Keratinocyte (primary cell): ENCODE results near the gene GTF3C5. TPM values are rescaled to one million over a fixed set of nuclear protein-coding genes. Genes with fewer than 3 reads are reported as not detected.

Experiments
- DNase-seq: peaks from one replicate; pipeline ENCODE4 v3.0.0-alpha.2; 2011; ENCODE audit warnings: low read depth, missing footprints, low spot score
- FAIRE-seq: peaks from 2 replicates; lab custom pipeline; 2011; peaks lifted over from hg19 to GRCh38; lab: Jason Lieb, UNC
- H2AFZ ChIP-seq: 2 replicates; pipeline ENCODE4 v1.6.0; 2012; ENCODE audit warnings: low read length, control low read depth, inconsistent platforms; ENCODE audit not compliant: control insufficient read depth
- H3K27ac ChIP-seq: 2 replicates; pipeline ENCODE4 v1.5.1; 2011; ENCODE audit warnings: low read length; ENCODE audit not compliant: control insufficient read depth, insufficient read depth
- H3K27me3 ChIP-seq: 3 replicates; pipeline ENCODE4 v1.6.0; 2011; ENCODE audit warnings: low read length; ENCODE audit not compliant: control insufficient read depth, insufficient read depth; ENCODE audit errors: extremely low read depth
- H3K36me3 ChIP-seq, 2 experiments: 2 replicates in 1 of 2; 3 replicates in 1 of 2; pipeline ENCODE4 v1.5.1; 2011; ENCODE audit warnings: low read length in 2 of 2, mild to moderate bottlenecking in 1 of 2; ENCODE audit not compliant: control insufficient read depth in 2 of 2, insufficient read depth in 2 of 2; ENCODE audit errors: extremely low read depth in 1 of 2
- H3K4me1 ChIP-seq: 3 replicates; pipeline ENCODE4 v1.5.1; 2011; ENCODE audit warnings: low read length; ENCODE audit not compliant: control insufficient read depth, insufficient read depth; ENCODE audit errors: extremely low read depth
- H3K4me2 ChIP-seq: 3 replicates; pipeline ENCODE4 v1.6.0; 2011; ENCODE audit warnings: low read depth, low read length; ENCODE audit not compliant: control insufficient read depth, insufficient read depth; ENCODE audit errors: extremely low read depth
- H3K4me3 ChIP-seq, 3 experiments: fragments of 200-600 bp in 1 of 3; sonication (generic) in 1 of 3; 2 replicates in 2 of 3; 3 replicates in 1 of 3; pipeline ENCODE4 v1.5.1; 2011 to 2016; ENCODE audit warnings: low read length in 3 of 3, mild to moderate bottlenecking in 3 of 3, control low read depth in 2 of 3, inconsistent platforms in 1 of 3, low read depth in 1 of 3, mixed read lengths in 1 of 3, mixed run types in 1 of 3, moderate library complexity in 1 of 3; ENCODE audit not compliant: control insufficient read depth in 2 of 3, insufficient read depth in 2 of 3; ENCODE audit errors: extremely low read depth in 1 of 3
- H3K79me2 ChIP-seq: 2 replicates; pipeline ENCODE4 v1.6.0; 2012; ENCODE audit warnings: low read length; ENCODE audit not compliant: control insufficient read depth, insufficient read depth
- H3K9ac ChIP-seq: 3 replicates; pipeline ENCODE4 v1.6.0; 2011; ENCODE audit warnings: low read length; ENCODE audit not compliant: control insufficient read depth, insufficient read depth; ENCODE audit errors: extremely low read depth
- H3K9me1 ChIP-seq: 3 replicates; pipeline ENCODE4 v1.6.0; 2011; ENCODE audit warnings: low read length; ENCODE audit not compliant: control insufficient read depth, insufficient read depth; ENCODE audit errors: extremely low read depth
- H3K9me3 ChIP-seq: 2 replicates; pipeline ENCODE4 v1.5.1; 2012; ENCODE audit warnings: low read depth, low read length; ENCODE audit not compliant: control insufficient read depth
- H4K20me1 ChIP-seq: 3 replicates; pipeline ENCODE4 v1.6.0; 2011; ENCODE audit warnings: low read length; ENCODE audit not compliant: control insufficient read depth, insufficient read depth; ENCODE audit errors: extremely low read depth
- CTCF ChIP-seq, 3 experiments: IDR thresholded peaks in 1 of 3; conservative IDR thresholded peaks in 1 of 3; optimal IDR thresholded peaks in 1 of 3; 2 replicates in 2 of 3; 3 replicates in 1 of 3; pipeline versions ENCODE3 to v1.5.1; 2011; ENCODE audit warnings: low read length in 3 of 3, mild to moderate bottlenecking in 3 of 3, moderate library complexity in 2 of 3, control low read depth in 1 of 3, inconsistent platforms in 1 of 3; ENCODE audit not compliant: insufficient read depth in 2 of 3; ENCODE audit errors: extremely low read depth in 1 of 3
- EZH2 ChIP-seq: IDR thresholded peaks from one replicate; pipeline ENCODE4 v1.6.1; 2012; ENCODE audit warnings: inconsistent platforms, mild to moderate bottlenecking, low read length, moderate library complexity
- dilution Hi-C: fragments of 300-500 bp; cut with MboI; formaldehyde crosslinking; loops from one replicate; pipeline ENCODE4 v1.7.0; 2020; ENCODE audit warnings: low sequenced_read_pairs; ENCODE audit not compliant: extremely low pct_ligation_motif_present
- polyA plus RNA-seq, 5 experiments: library from polyadenylated mRNA; depleted of rRNA in 3 of 5; stranded (reverse) in 3 of 5; stranded (forward) in 1 of 5; unstranded in 1 of 5; fragments of >200 nt; gene quantifications; 1 replicate in 1 of 5; 2 replicates in 3 of 5; 3 replicates in 1 of 5; pipeline versions ENCODE4 v1.2.1 to v1.2.3, GENCODE V29; 2011 to 2012; ENCODE audit warnings: missing spikeins in 2 of 5, low read depth in 1 of 5, low replicate concordance in 1 of 5

The GTF3C5 gene
- polyA plus RNA-seq, 1 donor (not counting 4 experiments of a cell fraction or from before 2014, with no cell fraction given) = 37.2 TPM

DNA sequence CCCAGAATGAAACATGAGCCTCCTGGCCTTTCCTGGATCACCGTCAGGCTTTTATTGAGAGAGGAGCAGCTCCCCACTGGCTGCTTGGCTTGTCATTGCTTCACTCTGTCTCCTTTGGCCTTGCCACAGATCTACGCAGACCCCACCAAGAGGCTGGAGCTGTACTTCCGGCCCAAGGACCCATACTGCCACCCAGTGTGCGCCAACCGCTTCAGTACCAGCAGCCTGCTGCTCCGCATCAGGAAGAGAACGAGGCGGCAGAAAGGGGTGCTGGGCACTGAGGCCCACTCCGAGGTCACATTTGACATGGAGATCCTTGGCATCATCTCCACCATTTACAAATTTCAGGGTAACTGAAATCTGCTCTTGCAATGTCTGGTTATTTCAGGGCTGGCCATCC is 11.2 kb downstream of the GTF3C5 start:
- Histone ChIP-seq H3K4me2 (no peak overlapping the region), H3K9ac (no peak overlapping the region), H2AFZ (no peak overlapping the region), H4K20me1 (peaks cover 13% of the 10 kb centered on the region), H3K9me3 (no peaks in the 10 kb centered on the region), H3K4me1 (no peaks in the 10 kb centered on the region), H3K36me3 (peaks cover 29 to 34% of the 10 kb centered on the region in 2 experiments), H3K4me3 (no peak overlapping the region), H3K79me2 (peaks cover 29% of the 10 kb centered on the region), H3K9me1 (no peaks in the 10 kb centered on the region), H3K27me3 (no peaks in the 10 kb centered on the region), H3K27ac (no peak overlapping the region)
- DNase-seq = no peak
- TF ChIP-seq CTCF (optimal IDR thresholded peaks at IDR 0.05 in 1 of 3, IDR thresholded peaks at IDR 0.05 in 1 of 3, conservative IDR thresholded peaks at IDR 0.05 in 1 of 3; ENCODE audit: extremely low read depth in 1 of 3, insufficient read depth in 2 of 3, low read length in 3 of 3) (no peak), EZH2 (no peak)
- no peak for FAIRE-seq
- dilution Hi-C loops = no loop called here

DNA sequence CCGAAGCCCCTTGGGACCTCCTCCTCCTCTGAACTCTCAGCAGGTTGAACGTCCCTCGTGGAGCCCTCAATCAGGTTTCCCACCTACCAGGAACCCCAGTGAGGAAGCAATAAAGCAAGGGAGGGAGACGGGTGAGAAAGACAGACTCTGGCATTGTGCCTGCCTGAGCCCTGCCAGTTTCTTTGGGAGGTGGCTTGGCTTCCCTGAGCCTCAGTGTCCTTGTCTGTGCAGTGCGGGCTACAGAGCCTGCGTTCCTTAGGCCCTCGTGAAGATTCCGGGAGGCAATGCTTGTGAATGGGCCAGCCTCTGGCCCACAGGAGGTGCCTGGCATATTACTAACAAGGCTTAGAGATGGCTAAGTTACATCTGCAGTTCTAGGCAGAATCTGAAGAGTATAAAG is 11.9 kb downstream of the GTF3C5 start:
- H3K27me3 ChIP-seq = no peaks in the 10 kb centered on the region
- no peaks in the 10 kb centered on the region for H3K9me1 ChIP-seq
- H4K20me1 ChIP-seq = peaks cover 13% of the 10 kb centered on the region
- no peaks in the 10 kb centered on the region for H3K4me1 ChIP-seq
- TF ChIP-seq CTCF (optimal IDR thresholded peaks at IDR 0.05 in 1 of 3, IDR thresholded peaks at IDR 0.05 in 1 of 3, conservative IDR thresholded peaks at IDR 0.05 in 1 of 3; ENCODE audit: extremely low read depth in 1 of 3, insufficient read depth in 2 of 3, low read length in 3 of 3) (no peak), EZH2 (no peak)
- H3K36me3 ChIP-seq = peaks cover 29 to 36% of the 10 kb centered on the region in 2 experiments
- no peak overlapping the region for H3K4me2 ChIP-seq
- no peak overlapping the region for H2AFZ ChIP-seq
- no peak overlapping the region for H3K4me3 ChIP-seq
- no peak overlapping the region for H3K9ac ChIP-seq
- peaks cover 25% of the 10 kb centered on the region for H3K79me2 ChIP-seq
- dilution Hi-C loops = no loop called here
- H3K27ac ChIP-seq = no peak overlapping the region
- no peaks in the 10 kb centered on the region for H3K9me3 ChIP-seq
- DNase-seq (no peak), FAIRE-seq (no peak)
